Activated T-cell treated with anti-CD3 and anti-CD28 coated beads, Interleukin-2, amount 50 U/mL, for 4 hours (primary cell): ENCODE results near the gene HSBP1L1. TPM values are rescaled to one million over a fixed set of nuclear protein-coding genes. Genes with fewer than 3 reads are reported as not detected.

Experiments
- total RNA-seq, 3 donors: library from RNA; stranded (reverse); gene quantifications; one replicate each; pipeline ENCODE4 v1.2.1, GENCODE V29; 2021

HSBP1L1 gene
- total RNA-seq, 3 donors from 2014 or later = 1.5 to 4.8 (median 2.2) TPM

Other genes starting within 250 kb of the HSBP1L1 start
- gene KCNG2, start 166.7 kb upstream of the HSBP1L1 start, total RNA-seq = not detected
- gene SLC66A2, start 13.0 kb upstream of the HSBP1L1 start, total RNA-seq = 10 to 100 TPM; 33.7 to 38.7 (median 34.8) TPM
- 100 to 1,000 TPM; 211 to 261 (median 247) TPM for gene TXNL4A, start 23.9 kb downstream of the HSBP1L1 start, total RNA-seq
- 10 to 100 TPM; 40.0 to 52.3 (median 42.6) TPM for gene RBFA, start 69.8 kb downstream of the HSBP1L1 start, total RNA-seq
- 10 to 100 TPM; 23.3 to 26.3 (median 25.2) TPM for gene ADNP2, start 144.6 kb downstream of the HSBP1L1 start, total RNA-seq